Superior temporal gyrus (tissue), 1 donor: Measurements from ENCODE around the gene ALKBH2.

Experiments used
- DNase-seq: peaks from one replicate; pipeline ENCODE4 v3.0.0-alpha.2; 2016; ENCODE audit errors: extremely low spot score

Gene ALKBH2

GRCh38 chr12:109114644-109115043 lies 21.4 kb upstream of the ALKBH2 start:
- DNase-seq = no peak

GRCh38 chr12:109113661-109114321 lies 20.5 kb upstream of the ALKBH2 start:
- DNase-seq = no peak

- DNase-seq = no peak
Observed at GRCh38 chr12:109112720-109113465, 19.6 kb upstream of the ALKBH2 start.

GRCh38 chr12:109110988-109111495 lies 17.8 kb upstream of the ALKBH2 start:
- DNase-seq = peak; percentile 84

GRCh38 chr12:109109746-109110350 lies 16.6 kb upstream of the ALKBH2 start:
- DNase-seq = peak; percentile 48

- no peak for DNase-seq
Observed at GRCh38 chr12:109105176-109105575, 11.9 kb upstream of the ALKBH2 start.

GRCh38 chr12:109102491-109102890 lies 9.2 kb upstream of the ALKBH2 start:
- no peak for DNase-seq

GRCh38 chr12:109100741-109101140 lies 7.5 kb upstream of the ALKBH2 start:
- DNase-seq = no peak

GRCh38 chr12:109099431-109100020 lies 6.3 kb upstream of the ALKBH2 start:
- no peak for DNase-seq

- DNase-seq = no peak
Observed at GRCh38 chr12:109098651-109099050, 5.4 kb upstream of the ALKBH2 start.

GRCh38 chr12:109098183-109098604 lies 4.9 kb upstream of the ALKBH2 start:
- peak; percentile 37 for DNase-seq

GRCh38 chr12:109097435-109098182 lies 4.3 kb upstream of the ALKBH2 start, which contains the start of gene UNG:
TSS of gene UNG (plus strand) at chr12:109097597. CDS start at chr12:109097680, 83 bp downstream.
- peak; percentile 95 for DNase-seq

GRCh38 chr12:109097140-109097434 lies 3.8 kb upstream of the ALKBH2 start:
- DNase-seq = no peak

- no peak for DNase-seq
Observed at GRCh38 chr12:109092497-109093021, 713 bp downstream of the ALKBH2 start.

- DNase-seq = peak; percentile 8
Observed at GRCh38 chr12:109089683-109090082, 3.6 kb downstream of the ALKBH2 start.

GRCh38 chr12:109088818-109089217 lies 4.5 kb downstream of the ALKBH2 start:
- DNase-seq = no peak

- DNase-seq = peak; percentile 12
Observed at GRCh38 chr12:109087250-109087649, 6.0 kb downstream of the ALKBH2 start.

GRCh38 chr12:109085590-109085989 lies 7.7 kb downstream of the ALKBH2 start:
- DNase-seq = no peak

GRCh38 chr12:109084425-109084824 lies 8.8 kb downstream of the ALKBH2 start:
- no peak for DNase-seq

- DNase-seq = peak; percentile 41
Observed at GRCh38 chr12:109082751-109083150, 10.5 kb downstream of the ALKBH2 start.

GRCh38 chr12:109074866-109075265 lies 18.4 kb downstream of the ALKBH2 start:
- no peak for DNase-seq
